HepG2 (cell line): ENCODE results near the gene HBE1. TPM values are rescaled to one million over a fixed set of nuclear protein-coding genes. Genes with fewer than 3 reads are reported as not detected.

Experiments used
- ATAC-seq: fragments of 200-7000 bp; cut with Tn5 transposase; 3 replicates; pipeline ENCODE4 v1.9.1; 2020; ENCODE audit warnings: mild to moderate bottlenecking, moderate library complexity
- Bru-seq: library from RNA; stranded (reverse); fragments of 400-500 nt; gene quantifications from one replicate; lab custom pipeline; 2021; lab: Mats Ljungman, UMichigan
- BruChase-seq, 2 experiments: library from RNA; stranded (reverse); fragments of 400-500 nt; gene quantifications; one replicate each; lab custom pipeline; 2021; lab: Mats Ljungman, UMichigan
- BruUV-seq: library from RNA; stranded (reverse); fragments of 400-500 nt; replicated peaks from 2 replicates; lab custom pipeline; 2021; lab: Mats Ljungman, UMichigan
- CTCF ChIA-PET: fragments of 300-600 bp; formaldehyde crosslinking; extraction: SDS; loops from one replicate; lab custom pipeline; 2021; ENCODE audit warnings: low total read pairs, inconsistent platforms, low intra/inter-chr PET ratio; lab: Yijun Ruan, JAX
- POLR2A ChIA-PET: fragments of 350-600 bp; sonication (Branson Sonifier 250); formaldehyde crosslinking; loops from one replicate; lab custom pipeline; 2020; ENCODE audit warnings: antibody characterized with exemption, inconsistent platforms; lab: Yijun Ruan, JAX
- DNase-seq: peaks from one replicate; pipeline ENCODE4 v3.0.0-alpha.2; 2015; ENCODE audit warnings: low spot score
- FAIRE-seq: peaks from 3 replicates; lab custom pipeline; 2011; peaks lifted over from hg19 to GRCh38; lab: Jason Lieb, UNC
- H2AFZ ChIP-seq: one replicate; pipeline ENCODE4 v1.6.1; 2011; ENCODE audit warnings: low read length, inconsistent platforms
- H3K27ac ChIP-seq: fragments of 300-600 bp; 3 replicates; pipeline ENCODE4 v1.8.0; 2011; ENCODE audit warnings: mixed run types, mild to moderate bottlenecking, mixed read lengths, low read length, inconsistent platforms; ENCODE audit not compliant: insufficient read depth; ENCODE audit errors: extremely low read length
- H3K27me3 ChIP-seq, 2 experiments: fragments of 200-600 bp in 1 of 2; 2 replicates in 1 of 2; 3 replicates in 1 of 2; pipeline versions ENCODE4 v1.6.0 to v1.8.0; 2011; ENCODE audit warnings: low read length in 2 of 2, mild to moderate bottlenecking in 2 of 2, moderate library complexity in 2 of 2, inconsistent platforms in 1 of 2; ENCODE audit not compliant: insufficient read depth in 2 of 2, control insufficient read depth in 1 of 2
- H3K36me3 ChIP-seq, 2 experiments: fragments of 200-600 bp in 1 of 2; replicated peaks in 1 of 2; 2 replicates in 1 of 2; 3 replicates in 1 of 2; pipeline versions ENCODE4 v1.5.1 to v1.8.0; 2011; ENCODE audit warnings: low read length in 2 of 2, inconsistent platforms in 1 of 2; ENCODE audit not compliant: insufficient read depth in 2 of 2, control insufficient read depth in 1 of 2
- H3K4me1 ChIP-seq: 2 replicates; pipeline ENCODE4 v1.5.1; 2012; ENCODE audit warnings: low read length, inconsistent platforms; ENCODE audit not compliant: insufficient read depth
- H3K4me2 ChIP-seq: 2 replicates; pipeline ENCODE4 v1.6.0; 2011; ENCODE audit warnings: low read depth, low read length, inconsistent platforms
- H3K4me3 ChIP-seq, 3 experiments: fragments of 200-600 bp in 1 of 3; sonication (generic), shearing (Covaris generic) in 1 of 3; replicated peaks in 1 of 3; 2 replicates each; pipeline ENCODE4 v1.5.1; 2011 to 2016; ENCODE audit warnings: low read length in 3 of 3, inconsistent platforms in 2 of 3, low read depth in 2 of 3, mild to moderate bottlenecking in 2 of 3, control low read depth in 1 of 3, mixed read lengths in 1 of 3; ENCODE audit not compliant: insufficient read depth in 1 of 3
- H3K79me2 ChIP-seq: one replicate; pipeline ENCODE4 v1.6.1; 2011; ENCODE audit warnings: low read length, inconsistent platforms; ENCODE audit not compliant: insufficient read depth
- H3K9ac ChIP-seq: 2 replicates; pipeline ENCODE4 v1.6.0; 2011; ENCODE audit warnings: mild to moderate bottlenecking, low read depth, low read length, inconsistent platforms; ENCODE audit not compliant: insufficient read depth
- H3K9me3 ChIP-seq: 2 replicates; pipeline ENCODE4 v1.5.1; 2012; ENCODE audit warnings: mild to moderate bottlenecking, low read length
- H4K20me1 ChIP-seq: 2 replicates; pipeline ENCODE4 v1.6.0; 2011; ENCODE audit warnings: inconsistent platforms, mild to moderate bottlenecking, low read length, moderate library complexity; ENCODE audit not compliant: insufficient read depth
- ATF6 ChIP-seq: sonication (generic); formaldehyde crosslinking; conservative IDR thresholded peaks from 2 replicates; pipeline ENCODE4 v1.4.0; 2020; ENCODE audit warnings: missing genetic modification reagents
- HOXA5 ChIP-seq: sonication (generic); formaldehyde crosslinking; IDR thresholded peaks from 2 replicates; pipeline ENCODE4 v1.4.0; 2020; ENCODE audit warnings: missing genetic modification reagents
- ISX ChIP-seq: sonication (generic); formaldehyde crosslinking; conservative IDR thresholded peaks from 2 replicates; pipeline ENCODE4 v1.5.0; 2020; ENCODE audit warnings: missing genetic modification reagents
- KDM1A ChIP-seq: IDR thresholded peaks from 2 replicates; pipeline ENCODE4 v1.6.1; 2016; ENCODE audit warnings: missing compliant biosample characterization
- MIER2 ChIP-seq: IDR thresholded peaks from 2 replicates; pipeline ENCODE4 v1.6.1; 2016; ENCODE audit warnings: missing biosample characterization, missing genetic modification reagents
- PCBP2 ChIP-seq: fragments of 200-400 bp; formaldehyde crosslinking; optimal IDR thresholded peaks from 2 replicates; pipeline ENCODE3; 2018; ENCODE audit warnings: low read length, low read depth; ENCODE audit not compliant: poor library complexity, severe bottlenecking
- ZNF354B ChIP-seq: sonication (generic); formaldehyde crosslinking; IDR thresholded peaks from 2 replicates; pipeline ENCODE4 v1.8.0; 2022; ENCODE audit warnings: mild to moderate bottlenecking, missing genetic modification reagents
- ZNF691 ChIP-seq: sonication (generic); formaldehyde crosslinking; IDR thresholded peaks from 2 replicates; pipeline ENCODE4 v1.4.0; 2020; ENCODE audit warnings: missing genetic modification reagents, low read depth, mild to moderate bottlenecking, borderline replicate concordance
- ZNF713 ChIP-seq: sonication (generic); formaldehyde crosslinking; IDR thresholded peaks from 2 replicates; pipeline ENCODE4 v1.4.0; 2020; ENCODE audit warnings: mild to moderate bottlenecking, missing genetic modification reagents
- WGBS: methylation state at CpG from one replicate; pipeline ENCODE4 v1.1.6; 2017; ENCODE audit warnings: low lambda C conversion rate; 5-methylcytosine and 5-hydroxymethylcytosine counted together
- in situ Hi-C: cut with HindIII; loops from 2 replicates; pipeline ENCODE4 v1.10.0; 2017; ENCODE audit warnings: low pct_unique_long_range_greater_than_20kb; ENCODE audit not compliant: extremely low pct_ligation_motif_present
- intact Hi-C: fragments of 100-400 bp; cut with micrococcal nuclease; formaldehyde crosslinking; loops from one replicate; pipeline ENCODE4 v1.10.0; 2022; ENCODE audit not compliant: unreplicated experiment
- long read RNA-seq, 2 experiments: library from RNA in 1 of 2; library from polyadenylated mRNA in 1 of 2; stranded (forward) in 1 of 2; unstranded in 1 of 2; transcript quantifications; one replicate each; pipeline ENCODE4 v2.0.0, GENCODE V29; 2019 to 2022
- polyA minus RNA-seq, 3 experiments: library from RNA; depleted of rRNA, polyadenylated mRNA; stranded (reverse); fragments of >200 nt; gene quantifications; 2 replicates each; pipeline ENCODE4 v1.2.3, GENCODE V29; 2011; ENCODE audit warnings: low replicate concordance in 1 of 3
- polyA plus RNA-seq, 8 experiments: library from polyadenylated mRNA; depleted of rRNA in 3 of 8; stranded (reverse) in 7 of 8; unstranded in 1 of 8; fragments of >200 nt; fragmentation: Illumina TruSeq in 4 of 8; extraction: Trizol in 4 of 8; gene quantifications; 2 replicates each; pipeline versions ENCODE4 v1.2.1 to v1.2.3, GENCODE V29; 2011 to 2016; ENCODE audit warnings: low read depth in 4 of 8, missing spikeins in 1 of 8, mixed read lengths in 1 of 8; ENCODE audit not compliant: insufficient read depth in 1 of 8
- total RNA-seq, 5 experiments: library from RNA; depleted of rRNA; stranded (reverse); fragments of >200 nt; fragmentation: Illumina TruSeq; extraction: Trizol; gene quantifications; 2 replicates each; pipeline ENCODE4 v1.2.3, GENCODE V29; 2016; ENCODE audit warnings: low read depth in 1 of 5

Gene HBE1
- 0.35 and 0.52 TPM in 2 replicates for total RNA-seq (2016; rRNA removed; fragmentation: Illumina TruSeq; extraction: Trizol)
- total RNA-seq (2016; cell fraction: cytosol; rRNA removed; fragmentation: Illumina TruSeq; extraction: Trizol; ENCODE audit: low read depth), result 0.97 and 1.3 TPM in 2 replicates
- 0.52 and 0.73 TPM in 2 replicates for total RNA-seq (2016; cell fraction: insoluble cytoplasmic fraction; rRNA removed; fragmentation: Illumina TruSeq; extraction: Trizol)
- total RNA-seq (2016; cell fraction: membrane; rRNA removed; fragmentation: Illumina TruSeq; extraction: Trizol), result 1.8 and 2.3 TPM in 2 replicates
- total RNA-seq (2016; cell fraction: nucleus; rRNA removed; fragmentation: Illumina TruSeq; extraction: Trizol), result not detected in 2 replicates
- 0.24 and 0.31 TPM in 2 replicates for polyA plus RNA-seq (2011; rRNA removed)
- 0.68 and 0.94 TPM in 2 replicates for polyA plus RNA-seq (2011; cell fraction: cytosol; rRNA removed)
- 0.26 and 0.69 TPM in 2 replicates for polyA plus RNA-seq (2011; cell fraction: nucleus; rRNA removed)
- polyA plus RNA-seq (2012), result 1.7 and 2.9 TPM in 2 replicates
- polyA plus RNA-seq (2016; cell fraction: cytosol; fragmentation: Illumina TruSeq; extraction: Trizol; ENCODE audit: low read depth), result 0.69 and 1.1 TPM in 2 replicates
- 0.28 TPM in 1 of 2 replicates, not detected in the other for polyA plus RNA-seq (2016; cell fraction: insoluble cytoplasmic fraction; fragmentation: Illumina TruSeq; extraction: Trizol; ENCODE audit: low read depth)
- polyA plus RNA-seq (2016; cell fraction: membrane; fragmentation: Illumina TruSeq; extraction: Trizol; ENCODE audit: low read depth), result 0.86 and 1.2 TPM in 2 replicates
- not detected in 2 replicates for polyA plus RNA-seq (2016; cell fraction: nucleus; fragmentation: Illumina TruSeq; extraction: Trizol; ENCODE audit: insufficient read depth, low read depth)
- 3.4 and 9.3 TPM in 2 replicates for polyA minus RNA-seq (2011; rRNA and poly(A)+ RNA removed; ENCODE audit: low replicate concordance)
- polyA minus RNA-seq (2011; cell fraction: cytosol; rRNA and poly(A)+ RNA removed), result 1.2 and 1.5 TPM in 2 replicates
- 1.8 TPM in 1 of 2 replicates, not detected in the other for polyA minus RNA-seq (2011; cell fraction: nucleus; rRNA and poly(A)+ RNA removed)
- Bru-seq, nascent RNA, result not detected
- percentile 9 among the genes with signal in this experiment for BruChase-seq, experiment 1, labeled RNA remaining after a 6-hour chase
- BruChase-seq, experiment 2, labeled RNA remaining after a 2-hour chase, result percentile 8 among the genes with signal in this experiment
- long read RNA-seq, experiment 1, result 0 reads
- long read RNA-seq, experiment 2, partial matches to known transcripts, result 0 of 1 reads
- long read RNA-seq, experiment 2, other reads (novel, unspliced or antisense), result 1 of 1 reads

- no peak for ATAC-seq
Measured at GRCh38 chr11:5269715-5270147, at the start of gene HBE1. Gene HBE1 (minus strand): TSS chr11:5269945. CDS start chr11:5269890, 55 bp downstream.

More at GRCh38 chr11:5269715-5270147, at the start of gene HBE1:
- Histone ChIP-seq H3K9me3 (no peaks in the 10 kb centered on the region), H3K4me2 (no peak within 1 kb of the TSS), H3K79me2 (no peaks in the 10 kb centered on the region), H3K27ac (no peak within 1 kb of the TSS), H3K27me3 (no peaks in the 10 kb centered on the region), H4K20me1 (no peaks in the 10 kb centered on the region), H3K36me3 (no peaks in the 10 kb centered on the region), H3K4me3 (no peak within 1 kb of the TSS), H3K9ac (no peak within 1 kb of the TSS), H2AFZ (no peak within 1 kb of the TSS), H3K4me1 (no peaks in the 10 kb centered on the region)
- ChIA-PET CTCF (no interaction called here), POLR2A (no interaction called here)
- BruUV-seq, result no TSS peak
- TF ChIP-seq MIER2 (CRISPR knock-in tag) (no peak), ATF6 (no peak), ZNF713 (no peak), ZNF354B (no peak), ISX (CRISPR knock-in tag) (no peak), HOXA5 (CRISPR knock-in tag) (no peak), PCBP2 (no peak), ZNF691 (CRISPR knock-in tag) (no peak), KDM1A (CRISPR knock-in tag) (no peak)
- DNase-seq, result no peak
- FAIRE-seq, result no peak
- 16% methylated on average over 4 of the region's 4 CpGs for WGBS
- intact Hi-C loops (no loop called here), in situ Hi-C loops (no loop called here)
